H9 (cell line): ENCODE results near the gene TMEM204. TPM values are rescaled to one million over a fixed set of nuclear protein-coding genes. Genes with fewer than 3 reads are reported as not detected.

ENCODE experiments used
- DNase-seq: peaks from one replicate; pipeline ENCODE4 v3.0.0-alpha.2; 2017
- H2AFZ ChIP-seq: one replicate; pipeline ENCODE4 v1.6.1; 2013; ENCODE audit warnings: mild to moderate bottlenecking, low read length, control low read depth, moderate library complexity
- H2AK5ac ChIP-seq: 2 replicates; pipeline ENCODE4 v1.6.1; 2013; ENCODE audit warnings: low read length, control low read depth, mixed read lengths; ENCODE audit not compliant: insufficient read length
- H2BK120ac ChIP-seq: one replicate; pipeline ENCODE4 v1.6.1; 2013; ENCODE audit warnings: low read depth, mild to moderate bottlenecking, low read length, control low read depth, inconsistent platforms; ENCODE audit not compliant: poor library complexity, severe bottlenecking
- H2BK12ac ChIP-seq: 2 replicates; pipeline ENCODE4 v1.6.1; 2013; ENCODE audit warnings: low read length, control low read depth, mixed read lengths, low read depth; ENCODE audit not compliant: insufficient read length
- H2BK15ac ChIP-seq: 2 replicates; pipeline ENCODE4 v1.6.1; 2013; ENCODE audit warnings: low read depth, low read length, control low read depth
- H2BK20ac ChIP-seq: one replicate; pipeline ENCODE4 v1.6.1; 2013; ENCODE audit warnings: low read depth, mild to moderate bottlenecking, low read length, control low read depth, inconsistent platforms; ENCODE audit not compliant: poor library complexity, severe bottlenecking
- H2BK5ac ChIP-seq: 2 replicates; pipeline ENCODE4 v1.6.1; 2013; ENCODE audit warnings: low read length, control low read depth, mixed read lengths; ENCODE audit not compliant: insufficient read length
- H3K14ac ChIP-seq: 2 replicates; pipeline ENCODE4 v1.6.1; 2013; ENCODE audit warnings: low read length, control low read depth; ENCODE audit not compliant: insufficient read depth
- H3K18ac ChIP-seq: 2 replicates; pipeline ENCODE4 v1.6.1; 2013; ENCODE audit warnings: low read depth, mild to moderate bottlenecking, mixed read lengths, low read length, control low read depth; ENCODE audit not compliant: insufficient read length
- H3K23ac ChIP-seq: 2 replicates; pipeline ENCODE4 v1.6.1; 2013; ENCODE audit warnings: low read length, control low read depth, mixed read lengths, low read depth; ENCODE audit not compliant: insufficient read length
- H3K23me2 ChIP-seq: 2 replicates; pipeline ENCODE4 v1.6.1; 2013; ENCODE audit warnings: low read depth, mild to moderate bottlenecking, mixed read lengths, low read length, control low read depth; ENCODE audit not compliant: insufficient read length, poor library complexity, severe bottlenecking
- H3K27ac ChIP-seq: 2 replicates; pipeline ENCODE4 v1.5.1; 2013; ENCODE audit warnings: low read length, control low read depth, mixed read lengths, low read depth; ENCODE audit not compliant: insufficient read length
- H3K27me3 ChIP-seq: 2 replicates; pipeline ENCODE4 v1.6.1; 2013; ENCODE audit warnings: low read length, control low read depth, inconsistent platforms; ENCODE audit not compliant: insufficient read depth
- H3K4ac ChIP-seq: 2 replicates; pipeline ENCODE4 v1.6.1; 2013; ENCODE audit warnings: low read depth, mild to moderate bottlenecking, control low read depth, inconsistent platforms, low read length, moderate library complexity
- H3K4me1 ChIP-seq: 2 replicates; pipeline ENCODE4 v1.6.1; 2013; ENCODE audit warnings: low read length, control low read depth, inconsistent platforms; ENCODE audit not compliant: insufficient read depth
- H3K4me2 ChIP-seq: 2 replicates; pipeline ENCODE4 v1.6.1; 2013; ENCODE audit warnings: low read length, control low read depth, mixed read lengths; ENCODE audit not compliant: insufficient read length, insufficient read depth
- H3K56ac ChIP-seq: 2 replicates; pipeline ENCODE4 v1.6.1; 2013; ENCODE audit warnings: low read depth, mild to moderate bottlenecking, mixed read lengths, low read length, control low read depth; ENCODE audit not compliant: insufficient read length
- H3K79me1 ChIP-seq: 2 replicates; pipeline ENCODE4 v1.6.1; 2013; ENCODE audit warnings: low read depth, mild to moderate bottlenecking, moderate library complexity, low read length, control low read depth, inconsistent platforms; ENCODE audit not compliant: insufficient read depth, poor library complexity, severe bottlenecking
- H3K79me2 ChIP-seq: 2 replicates; pipeline ENCODE4 v1.6.1; 2013; ENCODE audit warnings: low read length, control low read depth, inconsistent platforms; ENCODE audit not compliant: insufficient read depth
- H3K9ac ChIP-seq: 2 replicates; pipeline ENCODE4 v1.6.1; 2013; ENCODE audit warnings: low read length, control low read depth, mixed read lengths; ENCODE audit not compliant: insufficient read length; ENCODE audit errors: extremely low read depth
- H3K9me3 ChIP-seq: one replicate; pipeline ENCODE4 v1.6.1; 2013; ENCODE audit warnings: low read depth, low read length, inconsistent platforms; ENCODE audit not compliant: control insufficient read depth
- H3T11ph ChIP-seq: one replicate; pipeline ENCODE4 v1.6.1; 2013; ENCODE audit warnings: mild to moderate bottlenecking, low read length, control low read depth, inconsistent platforms
- H4K20me1 ChIP-seq: one replicate; pipeline ENCODE4 v1.6.1; 2013; ENCODE audit not compliant: control insufficient read depth, insufficient read length, insufficient read depth
- H4K5ac ChIP-seq: 2 replicates; pipeline ENCODE4 v1.6.1; 2013; ENCODE audit warnings: low read depth, mild to moderate bottlenecking, mixed read lengths, low read length, control low read depth; ENCODE audit not compliant: insufficient read length
- H4K8ac ChIP-seq: replicated peaks from 2 replicates; pipeline ENCODE4 v1.6.1; 2013; ENCODE audit warnings: low read length, control low read depth, mixed read lengths, low read depth; ENCODE audit not compliant: insufficient read length
- H4K91ac ChIP-seq: 2 replicates; pipeline ENCODE4 v1.6.1; 2013; ENCODE audit warnings: low read depth, mild to moderate bottlenecking, moderate library complexity, mixed read lengths, low read length, control low read depth; ENCODE audit not compliant: insufficient read length
- H3K27ac Mint-ChIP-seq, 3 experiments: 2 replicates in 2 of 3; 3 replicates in 1 of 3; pipeline ENCODE4 v1.8.0; 2020 to 2021; ENCODE audit warnings: mixed read lengths in 3 of 3, mild to moderate bottlenecking in 1 of 3, moderate library complexity in 1 of 3
- H3K27me3 Mint-ChIP-seq: 2 replicates; pipeline ENCODE4 v1.8.0; 2021; ENCODE audit warnings: low read depth, mild to moderate bottlenecking, moderate library complexity, mixed read lengths
- H3K36me3 Mint-ChIP-seq, 3 experiments: 2 replicates in 2 of 3; 3 replicates in 1 of 3; pipeline ENCODE4 v1.8.0; 2020 to 2021; ENCODE audit warnings: low read depth in 3 of 3, mixed read lengths in 3 of 3; ENCODE audit not compliant: insufficient read depth in 1 of 3
- H3K4me1 Mint-ChIP-seq, 2 experiments: 2 replicates each; pipeline ENCODE4 v1.8.0; 2020; ENCODE audit warnings: mixed read lengths in 2 of 2
- H3K4me3 Mint-ChIP-seq, 2 experiments: 2 replicates in 1 of 2; 3 replicates in 1 of 2; pipeline ENCODE4 v1.8.0; 2020 to 2021; ENCODE audit warnings: mild to moderate bottlenecking in 2 of 2, mixed read lengths in 2 of 2, moderate library complexity in 1 of 2
- H3K9me3 Mint-ChIP-seq, 2 experiments: 2 replicates in 1 of 2; 3 replicates in 1 of 2; pipeline ENCODE4 v1.8.0; 2020; ENCODE audit warnings: mild to moderate bottlenecking in 2 of 2, mixed read lengths in 2 of 2, moderate library complexity in 1 of 2
- CTCF ChIP-seq: fragments of 200-600 bp; sonication (generic); conservative IDR thresholded peaks from 3 replicates; pipeline ENCODE4 v1.8.0; 2021; ENCODE audit warnings: antibody characterized with exemption, mild to moderate bottlenecking
- WGBS: extraction: QIAGEN DNeasy Blood & Tissue Kit; methylation state at CpG from one replicate; pipeline ENCODE4 v1.1.7; 2013; ENCODE audit warnings: missing lambda C conversion rate, low lambda C conversion rate, mixed read lengths; ENCODE audit not compliant: insufficient read length; ENCODE audit errors: extremely low coverage; 5-methylcytosine and 5-hydroxymethylcytosine counted together
- total RNA-seq: library from RNA; stranded (reverse); gene quantifications from 2 replicates; pipeline ENCODE4 v1.2.1, GENCODE V29; 2021

Gene TMEM204
- total RNA-seq, 1 experiment from 2014 or later, result not detected

DNA sequence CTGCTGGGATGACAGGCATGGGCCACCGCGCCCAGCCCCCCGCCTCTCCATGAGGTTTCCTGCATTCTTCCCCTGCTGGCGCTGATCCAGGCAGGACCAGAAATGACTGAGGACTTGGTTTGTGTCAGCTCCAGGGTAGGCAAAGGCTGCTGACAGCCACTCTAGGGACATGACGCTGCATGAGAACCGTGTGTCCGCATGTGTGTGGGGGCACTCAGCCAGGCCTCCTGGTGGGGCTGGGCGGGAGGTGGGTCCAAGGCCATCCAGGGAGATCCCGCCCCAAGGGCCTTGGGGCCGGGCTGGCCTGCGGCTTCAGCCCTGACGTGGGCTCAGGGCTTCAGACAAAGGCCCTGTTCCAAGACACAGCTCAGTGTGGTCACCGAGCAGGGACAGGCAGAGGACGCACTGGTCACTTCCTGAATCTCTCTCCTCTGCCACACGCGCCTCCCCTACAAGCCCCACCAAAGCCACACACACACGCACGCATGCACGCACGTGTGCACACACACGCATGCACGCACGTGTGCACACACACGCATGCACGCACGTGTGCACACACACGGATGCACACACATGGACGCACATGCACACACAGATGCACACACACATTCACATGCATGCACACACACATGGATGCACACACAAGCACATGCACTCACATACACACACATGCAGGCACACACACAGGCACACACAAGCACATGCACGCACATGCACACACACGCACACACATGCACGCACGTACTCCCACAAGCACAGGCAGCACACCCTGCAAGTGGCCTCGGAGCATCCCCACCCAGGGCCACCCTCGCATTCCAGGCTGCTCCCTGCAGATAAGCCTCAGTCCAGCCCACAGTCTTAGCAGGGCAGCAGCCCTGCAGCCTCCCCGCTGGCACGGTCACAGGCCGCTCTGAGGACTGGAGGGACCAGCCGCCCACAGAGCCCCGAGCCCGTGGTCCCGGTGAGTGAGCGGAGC lies 5.3 kb upstream of the TMEM204 start:
- no peak overlapping the region for H3K23ac ChIP-seq
- H2BK20ac ChIP-seq, result no peak overlapping the region
- no peak overlapping the region for H2BK12ac ChIP-seq
- Mint-ChIP-seq H3K9me3 (no peaks in the 10 kb centered on the region; a peak in 1 of 5 replicates), H3K36me3 (peaks cover 0 to 4% (median 0%) of the 10 kb centered on the region in 3 experiments; a peak in 2 of 7 replicates), H3K27ac (peak overlapping the region; percentile 70 to 93 (median 89); a peak in 4 of 7 replicates), H3K4me1 (no peaks in the 10 kb centered on the region; a peak in 1 of 4 replicates), H3K4me3 (peak overlapping the region in 1 of 2 experiments; percentile 6; a peak in 1 of 5 replicates), H3K27me3 (no peaks in the 10 kb centered on the region)
- H3K27ac ChIP-seq, result no peak overlapping the region
- H2BK15ac ChIP-seq, result no peak overlapping the region
- no peak overlapping the region for H3K9ac ChIP-seq
- no peak overlapping the region for H2AK5ac ChIP-seq
- H4K8ac ChIP-seq, result no peak overlapping the region
- H3K79me2 ChIP-seq, result no peaks in the 10 kb centered on the region
- H3K4me2 ChIP-seq, result no peak overlapping the region
- H2BK5ac ChIP-seq, result no peak overlapping the region
- no peaks in the 10 kb centered on the region for H3K9me3 ChIP-seq
- no peak for TF ChIP-seq CTCF
- H3T11ph ChIP-seq, result no peak overlapping the region
- H3K79me1 ChIP-seq, result no peaks in the 10 kb centered on the region
- DNase-seq, result no peak
- H2BK120ac ChIP-seq, result no peak overlapping the region
- H3K4me1 ChIP-seq, result no peaks in the 10 kb centered on the region
- no peak overlapping the region for H3K18ac ChIP-seq
- H2AFZ ChIP-seq, result no peak overlapping the region
- no peaks in the 10 kb centered on the region for H3K23me2 ChIP-seq
- no peak overlapping the region for H3K4ac ChIP-seq
- H3K56ac ChIP-seq, result no peak overlapping the region
- no CpG with 5 or more reads among the region's 42 CpGs for WGBS
- no peak overlapping the region for H4K91ac ChIP-seq
- H3K27me3 ChIP-seq, result no peaks in the 10 kb centered on the region
- no peak overlapping the region for H3K14ac ChIP-seq
- no peaks in the 10 kb centered on the region for H4K20me1 ChIP-seq
- no peak overlapping the region for H4K5ac ChIP-seq
